Subcutaneous adipose tissue (tissue), 4 donors: ENCODE measurements around the gene BORCS8. TPM values are rescaled to one million over a fixed set of nuclear protein-coding genes. Genes with fewer than 3 reads are reported as not detected.

Experiments
- CTCF ChIP-seq: fragments of 450-650 bp; IDR thresholded peaks from one replicate; pipeline ENCODE4 v1.5.1; 2016; ENCODE audit warnings: low read depth, mild to moderate bottlenecking, control low read depth, antibody characterized with exemption, moderate library complexity
- total RNA-seq, 4 donors: library from RNA; depleted of rRNA; stranded (reverse); fragments of >200 nt; gene quantifications; one replicate each; pipeline ENCODE4 v1.1.0, GENCODE V29; 2016

BORCS8 gene
- total RNA-seq = 10 to 100 TPM in 2 of 4 donors, 1 to 10 TPM in 2; 3.6 to 26.2 (median 10.0) TPM

GRCh38 chr19:19192078-19192882 lies at the start of gene BORCS8, which contains the start of gene RFXANK:
Gene BORCS8, minus strand, starts transcription at chr19:19192152. Its CDS starts 35 bp downstream, at chr19:19192117.
Gene RFXANK, plus strand, starts transcription at chr19:19192258. Its CDS starts 1,689 bp downstream, at chr19:19193947.
- TF ChIP-seq CTCF = no peak

GRCh38 chr19:19240476-19240875 lies 48.5 kb upstream of the BORCS8 start:
- no peak for TF ChIP-seq CTCF

- TF ChIP-seq CTCF = no peak
These were observed 47.7 kb upstream of the BORCS8 start for GRCh38 chr19:19239675-19240074.

DNA sequence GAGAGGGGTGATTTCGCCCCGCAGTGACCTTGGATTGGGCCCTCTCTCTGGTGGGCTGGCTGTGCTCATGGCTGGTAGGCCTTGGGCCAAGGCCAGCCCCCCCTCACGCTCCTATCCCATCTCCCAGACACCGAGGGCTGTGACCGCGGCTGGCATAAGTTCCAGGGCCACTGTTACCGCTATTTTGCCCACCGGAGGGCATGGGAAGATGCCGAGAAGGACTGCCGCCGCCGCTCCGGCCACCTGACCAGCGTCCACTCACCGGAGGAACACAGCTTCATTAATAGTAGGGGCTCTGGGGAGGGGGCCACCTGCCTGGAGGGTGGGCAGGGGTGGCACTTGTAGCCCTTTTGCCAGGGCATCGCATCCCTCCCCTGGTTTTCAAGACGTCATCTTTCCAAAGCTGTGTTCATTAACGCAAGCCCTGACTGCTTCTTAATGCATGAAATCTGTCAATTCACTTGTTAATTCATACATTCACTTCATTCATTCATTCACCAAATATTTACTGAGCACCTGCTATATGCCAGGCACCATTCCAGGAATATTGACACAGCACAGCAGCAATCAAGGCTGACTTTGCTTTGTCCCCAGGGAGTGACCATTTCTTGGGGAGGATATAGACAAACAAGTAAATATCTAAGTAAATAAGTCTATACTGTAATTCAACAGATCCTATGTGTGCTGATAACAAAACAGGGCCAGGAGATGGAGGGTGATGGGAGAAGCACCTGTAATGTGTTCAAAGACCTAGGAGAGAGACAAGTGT lies 46.4 kb upstream of the BORCS8 start:
- TF ChIP-seq CTCF = no peak

DNA sequence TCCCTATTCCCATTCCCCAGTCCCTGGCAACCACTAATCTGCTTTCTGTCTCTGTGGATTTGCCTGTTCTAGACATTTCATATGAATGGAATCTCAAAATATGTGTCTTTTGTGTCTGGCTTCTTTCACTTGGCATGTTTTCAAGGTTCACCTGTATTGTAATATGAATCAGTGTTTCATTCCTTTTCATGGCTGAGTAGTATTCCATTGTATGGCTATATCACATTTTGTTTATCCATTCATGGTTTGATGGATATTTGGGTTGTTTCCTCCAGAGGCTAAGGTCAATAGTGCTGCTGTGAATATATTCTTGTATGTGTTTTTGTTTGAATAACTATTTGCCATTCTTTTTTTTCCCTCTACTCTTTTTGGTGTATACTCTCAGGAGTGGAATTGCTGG lies 44.2 kb upstream of the BORCS8 start:
- TF ChIP-seq CTCF = no peak

DNA sequence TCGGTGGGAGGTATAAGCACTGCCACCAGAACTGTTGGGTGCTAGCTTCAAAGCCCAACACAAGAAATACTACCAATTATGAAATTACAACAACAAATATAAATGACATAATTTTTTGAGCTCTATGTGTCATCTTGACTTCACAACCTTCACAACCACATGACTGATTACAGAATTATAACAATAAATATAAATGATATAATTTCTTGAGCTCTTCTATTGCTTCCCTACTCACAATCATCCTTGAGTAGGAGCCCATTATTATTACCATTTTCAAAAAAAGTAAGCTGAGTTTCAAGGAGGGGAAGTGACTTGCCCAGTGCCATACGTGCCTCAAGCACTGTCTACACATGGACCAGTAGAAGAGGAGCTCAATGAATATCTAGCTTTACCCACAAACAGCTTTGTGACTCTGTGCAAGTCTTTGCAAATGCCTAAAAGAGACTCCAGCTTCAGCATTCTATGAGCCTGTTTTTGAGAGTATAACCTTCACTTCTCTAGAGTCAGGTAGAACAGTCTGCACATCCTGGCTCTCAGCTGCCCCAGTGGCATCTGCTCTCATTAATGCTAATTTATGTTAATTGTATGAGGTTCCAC lies 42.4 kb upstream of the BORCS8 start:
- TF ChIP-seq CTCF = no peak

DNA sequence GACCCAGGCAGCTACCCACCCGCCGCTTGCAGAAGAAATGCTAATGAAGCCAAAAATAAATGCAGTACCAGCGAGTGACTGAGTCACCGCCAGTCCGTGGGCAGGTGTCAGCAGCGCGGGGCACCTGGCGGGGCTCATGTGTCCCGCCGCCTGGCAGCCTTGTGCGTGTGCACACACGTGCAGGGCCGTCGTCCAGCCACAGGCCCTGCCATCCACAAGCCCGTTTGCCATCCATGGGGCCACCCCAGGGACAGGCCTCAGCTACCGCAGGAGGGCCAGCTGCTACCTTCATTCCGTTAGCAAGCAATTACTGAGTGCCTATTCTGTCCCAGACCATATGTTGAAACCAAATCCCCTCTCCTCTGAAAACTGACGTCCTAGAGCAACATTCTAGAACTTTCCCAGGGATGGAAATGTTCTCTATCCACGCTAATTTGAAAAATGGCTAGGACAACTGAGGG lies 40.3 kb upstream of the BORCS8 start:
- no peak for TF ChIP-seq CTCF
